Central memory CD8-positive, alpha-beta T cell (primary cell): ENCODE measurements around the gene FHIT.
"Not testable (repeated sequence)": the region's sequence is repeated elsewhere in the genome, so short reads cannot be mapped to it uniquely, and the experiment has no call there.

ENCODE experiments used
- ATAC-seq: fragments of 150-1000 bp; cut with Tn5 transposase; replicated peaks from 2 replicates; pipeline ENCODE4 v1.10.0; 2022; ENCODE audit warnings: mild to moderate bottlenecking, moderate FRiP score, moderate number of reproducible peaks; ENCODE audit not compliant: poor library complexity, severe bottlenecking; ENCODE audit errors: extremely low read depth
- DNase-seq, 2 donors: peaks; one replicate each; pipeline ENCODE4 v3.0.0; 2021; ENCODE audit warnings: low spot score in 2 of 2
- H3K27ac Mint-ChIP-seq: one replicate; pipeline ENCODE4 v1.8.0; 2022; ENCODE audit warnings: low read depth, mild to moderate bottlenecking, moderate library complexity, mixed read lengths
- H3K27me3 Mint-ChIP-seq: one replicate; pipeline ENCODE4 v1.8.0; 2022; ENCODE audit warnings: mixed read lengths
- H3K36me3 Mint-ChIP-seq: one replicate; pipeline ENCODE4 v1.8.0; 2022; ENCODE audit warnings: mild to moderate bottlenecking, moderate library complexity, mixed read lengths; ENCODE audit not compliant: insufficient read depth
- H3K4me1 Mint-ChIP-seq: one replicate; pipeline ENCODE4 v1.8.0; 2022; ENCODE audit warnings: mixed read lengths
- H3K4me3 Mint-ChIP-seq: one replicate; pipeline ENCODE4 v1.8.0; 2022; ENCODE audit warnings: mild to moderate bottlenecking, moderate library complexity, mixed read lengths
- H3K9me3 Mint-ChIP-seq: one replicate; pipeline ENCODE4 v1.8.0; 2022; ENCODE audit warnings: mixed read lengths

Gene FHIT

GRCh38 chr3:61222467-61222866 lies 28.8 kb downstream of the FHIT start:
- Mint-ChIP-seq H3K27me3 (no peaks in the 10 kb centered on the region), H3K9me3 (no peaks in the 10 kb centered on the region), H3K36me3 (no peaks in the 10 kb centered on the region), H3K4me3 (no peak overlapping the region), H3K4me1 (no peaks in the 10 kb centered on the region), H3K27ac (no peak overlapping the region)
- DNase-seq (no peak), ATAC-seq (no peak)

- H3K27me3 Mint-ChIP-seq, result no peaks in the 10 kb centered on the region
- no peak overlapping the region for H3K4me3 Mint-ChIP-seq
- no peaks in the 10 kb centered on the region for H3K36me3 Mint-ChIP-seq
- no peak for ATAC-seq
- no peaks in the 10 kb centered on the region for H3K9me3 Mint-ChIP-seq
- DNase-seq, result no peak
- H3K27ac Mint-ChIP-seq, result no peak overlapping the region
- H3K4me1 Mint-ChIP-seq, result no peaks in the 10 kb centered on the region
Observed at GRCh38 chr3:61221759-61222362, 29.4 kb downstream of the FHIT start.

- Mint-ChIP-seq H3K27me3 (no peaks in the 10 kb centered on the region), H3K9me3 (no peaks in the 10 kb centered on the region), H3K27ac (no peak overlapping the region), H3K36me3 (no peaks in the 10 kb centered on the region), H3K4me3 (no peak overlapping the region), H3K4me1 (no peaks in the 10 kb centered on the region)
- DNase-seq (no peak), ATAC-seq (no peak)
Observed at GRCh38 chr3:61218504-61218903, 32.7 kb downstream of the FHIT start.

GRCh38 chr3:61216171-61216570 lies 35.1 kb downstream of the FHIT start:
- H3K27ac Mint-ChIP-seq, DNase-seq, H3K4me1 Mint-ChIP-seq, ATAC-seq, H3K27me3 Mint-ChIP-seq, H3K4me3 Mint-ChIP-seq, H3K36me3 Mint-ChIP-seq, H3K9me3 Mint-ChIP-seq: not testable (repeated sequence)

GRCh38 chr3:61202086-61202485 lies 49.2 kb downstream of the FHIT start:
- Mint-ChIP-seq H3K36me3 (no peaks in the 10 kb centered on the region), H3K9me3 (no peaks in the 10 kb centered on the region), H3K27me3 (no peaks in the 10 kb centered on the region), H3K4me1 (no peaks in the 10 kb centered on the region), H3K4me3 (no peak overlapping the region), H3K27ac (no peak overlapping the region)
- DNase-seq (no peak), ATAC-seq (no peak)

GRCh38 chr3:61201071-61201470 lies 50.2 kb downstream of the FHIT start:
- no peaks in the 10 kb centered on the region for H3K9me3 Mint-ChIP-seq
- DNase-seq (no peak), ATAC-seq (no peak)
- no peaks in the 10 kb centered on the region for H3K27me3 Mint-ChIP-seq
- no peak overlapping the region for H3K4me3 Mint-ChIP-seq
- no peak overlapping the region for H3K27ac Mint-ChIP-seq
- H3K4me1 Mint-ChIP-seq, result no peaks in the 10 kb centered on the region
- H3K36me3 Mint-ChIP-seq, result no peaks in the 10 kb centered on the region

- Mint-ChIP-seq H3K9me3 (no peaks in the 10 kb centered on the region), H3K27ac (no peak overlapping the region), H3K27me3 (no peaks in the 10 kb centered on the region), H3K4me1 (no peaks in the 10 kb centered on the region), H3K4me3 (no peak overlapping the region), H3K36me3 (no peaks in the 10 kb centered on the region)
- ATAC-seq, result no peak
- DNase-seq, result no peak
Observed at GRCh38 chr3:61200270-61200669, 51.0 kb downstream of the FHIT start.

- no peaks in the 10 kb centered on the region for H3K4me1 Mint-ChIP-seq
- DNase-seq (no peak), ATAC-seq (no peak)
- no peaks in the 10 kb centered on the region for H3K36me3 Mint-ChIP-seq
- no peaks in the 10 kb centered on the region for H3K27me3 Mint-ChIP-seq
- H3K27ac Mint-ChIP-seq, result no peak overlapping the region
- no peak overlapping the region for H3K4me3 Mint-ChIP-seq
- H3K9me3 Mint-ChIP-seq, result no peaks in the 10 kb centered on the region
Observed at GRCh38 chr3:61199843-61200242, 51.4 kb downstream of the FHIT start.

GRCh38 chr3:61194892-61195538 lies 56.2 kb downstream of the FHIT start:
- no peaks in the 10 kb centered on the region for H3K36me3 Mint-ChIP-seq
- ATAC-seq (no peak), DNase-seq (no peak)
- H3K27ac Mint-ChIP-seq, result no peak overlapping the region
- no peaks in the 10 kb centered on the region for H3K27me3 Mint-ChIP-seq
- H3K4me3 Mint-ChIP-seq, result no peak overlapping the region
- no peaks in the 10 kb centered on the region for H3K9me3 Mint-ChIP-seq
- no peaks in the 10 kb centered on the region for H3K4me1 Mint-ChIP-seq

GRCh38 chr3:61192222-61192621 lies 59.0 kb downstream of the FHIT start:
- DNase-seq (no peak), ATAC-seq (no peak)
- Mint-ChIP-seq H3K9me3 (peaks cover 7% of the 10 kb centered on the region), H3K27me3 (no peaks in the 10 kb centered on the region), H3K4me1 (no peaks in the 10 kb centered on the region), H3K4me3 (no peak overlapping the region), H3K36me3 (no peaks in the 10 kb centered on the region), H3K27ac (no peak overlapping the region)

- H3K27ac Mint-ChIP-seq, ATAC-seq: not testable (repeated sequence)
Observed at GRCh38 chr3:61190205-61190604, 61.0 kb downstream of the FHIT start.

GRCh38 chr3:61186030-61186429 lies 65.2 kb downstream of the FHIT start:
- Mint-ChIP-seq H3K4me1 (no peaks in the 10 kb centered on the region), H3K27ac (no peak overlapping the region), H3K36me3 (no peaks in the 10 kb centered on the region), H3K4me3 (no peak overlapping the region), H3K27me3 (no peaks in the 10 kb centered on the region), H3K9me3 (peaks cover 11% of the 10 kb centered on the region)
- no peak for DNase-seq
- no peak for ATAC-seq

More at GRCh38 chr3:61190205-61190604, 61.0 kb downstream of the FHIT start:
- H3K4me1 Mint-ChIP-seq, DNase-seq, H3K36me3 Mint-ChIP-seq, H3K4me3 Mint-ChIP-seq, H3K27me3 Mint-ChIP-seq: not testable (repeated sequence)
- peaks cover 11% of the 10 kb centered on the region for H3K9me3 Mint-ChIP-seq

GRCh38 chr3:61184956-61185355 lies 66.3 kb downstream of the FHIT start:
- DNase-seq, result no peak
- H3K36me3 Mint-ChIP-seq, result no peaks in the 10 kb centered on the region
- H3K4me3 Mint-ChIP-seq, result no peak overlapping the region
- no peaks in the 10 kb centered on the region for H3K27me3 Mint-ChIP-seq
- ATAC-seq, result no peak
- H3K4me1 Mint-ChIP-seq, result no peaks in the 10 kb centered on the region
- H3K27ac Mint-ChIP-seq, result no peak overlapping the region
- peaks cover 11% of the 10 kb centered on the region for H3K9me3 Mint-ChIP-seq
